Heart left ventricle (tissue), 16 donors: ENCODE data around the gene LHX6. TPM values are rescaled to one million over a fixed set of nuclear protein-coding genes. Genes with fewer than 3 reads are reported as not detected.

Experiments
- ATAC-seq, 4 donors: fragments of 200-7000 bp; cut with Tn5 transposase; one replicate each; pipeline ENCODE4 v1.9.1; 2020 to 2022; ENCODE audit warnings: moderate library complexity in 4 of 4, mild to moderate bottlenecking in 3 of 4, moderate number of reproducible peaks in 1 of 4
- DNase-seq, 5 donors: peaks; one replicate each; pipeline ENCODE4 v3.0.0-alpha.2; 2020
- H3K27ac ChIP-seq, 12 donors: fragments of 200-600 bp; sonication (generic) in 4 of 12; one replicate each; pipeline versions ENCODE4 v1.5.0 to v1.8.0; 2016 to 2022; ENCODE audit warnings: mild to moderate bottlenecking in 2 of 12
- H3K27me3 ChIP-seq, 9 donors: fragments of 200-600 bp; sonication (generic) in 2 of 9; one replicate each; pipeline versions ENCODE4 v1.5.1 to v1.8.0; 2016 to 2022; ENCODE audit warnings: mild to moderate bottlenecking in 3 of 9
- H3K36me3 ChIP-seq, 9 donors: fragments of 200-600 bp; sonication (generic) in 2 of 9; one replicate each; pipeline versions ENCODE4 v1.5.0 to v1.8.0; 2018 to 2022; ENCODE audit warnings: mild to moderate bottlenecking in 2 of 9
- H3K4me1 ChIP-seq, 12 donors: fragments of 200-600 bp; sonication (generic) in 4 of 12; one replicate each; pipeline versions ENCODE4 v1.5.0 to v1.8.0; 2016 to 2022; ENCODE audit warnings: mild to moderate bottlenecking in 3 of 12
- H3K4me3 ChIP-seq, 12 donors: fragments of 200-600 bp; sonication (generic) in 4 of 12; one replicate each; pipeline versions ENCODE4 v1.5.0 to v1.8.0; 2017 to 2022; ENCODE audit warnings: mild to moderate bottlenecking in 9 of 12, moderate library complexity in 4 of 12
- H3K9me3 ChIP-seq, 12 donors: fragments of 200-600 bp; sonication (generic) in 4 of 12; one replicate each; pipeline versions ENCODE4 v1.5.0 to v1.8.0; 2016 to 2022; ENCODE audit warnings: mild to moderate bottlenecking in 1 of 12
- POLR2A ChIP-seq, 2 donors: fragments of 450-650 bp; IDR thresholded peaks; one replicate each; pipeline ENCODE4 v1.6.1; 2017; ENCODE audit warnings: antibody characterized with exemption in 2 of 2, mild to moderate bottlenecking in 2 of 2, moderate library complexity in 2 of 2
- WGBS, 4 donors: extraction: QIAGEN DNeasy Blood & Tissue Kit in 2 of 4; methylation state at CpG; one replicate each; pipeline versions ENCODE4 v1.1.5 to v1.1.7; 2013 to 2018; 5-methylcytosine and 5-hydroxymethylcytosine counted together
- intact Hi-C, 10 donors: fragments of 100-400 bp; cut with DNase I; formaldehyde crosslinking; loops; one replicate each; pipeline versions ENCODE4 v1.11.1 to v1.14.2; 2022
- polyA plus RNA-seq, 2 donors: library from polyadenylated mRNA; stranded (reverse); fragments of 200-250 nt; gene quantifications; one replicate each; pipeline ENCODE4 v1.2.3, GENCODE V29; 2013
- total RNA-seq, 9 donors: library from RNA; depleted of rRNA in 2 of 9; stranded (reverse); fragments of >200 nt in 2 of 9; fragmentation: NEBNext Ultra II Directional in 3 of 9; extraction: Animal tissue kit (Norgen Biotek cat#: 25700) in 3 of 9; gene quantifications; one replicate each; pipeline versions ENCODE4 v1.1.0 to v1.2.4, GENCODE V29; 2016 to 2023
- TF ChIP-seq, protein P1 (sequence below), 12 donors: fragments of 200-600 bp; sonication (generic) in 4 of 12; IDR thresholded peaks; one replicate each; pipeline versions ENCODE4 v1.5.0 to v1.8.0; 2018 to 2022; ENCODE audit warnings: antibody characterized with exemption in 12 of 12, mild to moderate bottlenecking in 5 of 12
- donor health status: ischemic (EF 13 %, LVEDD 7.1; RV severe dilation, severe dysfunction).
- donor health status: healthy with polysubstance abuse.
- donor health status: DM: no; HTN: yes; CAD: no.
- donor health status: DM: no; HTN: no; CAD: no.
- donor health status: ischemic (EF 25% LVEDD 6.9; RV normal size, moderate dysfunction).
- donor health status: ischemic (EF 25% LVEDD 5.7; RV mildly dilated, moderate dysfunction).
- donor health status: healthy.
- donor health status: DM: yes; HTN: yes; CAD: no.
- donor health status: ischemic (EF 35%, LVEDD 5.7; RV mildly dilated, moderate dysfunction).
- donor health status: nonischemic (EF 11% LVEDD 7.7; RV severe dilation, severe dysfunction).
- donor health status: DM: yes; HTN: yes; CAD: no.
- donor health status: PGD.
- donor health status: ischemic (EF 29% LVEDD 5.4; RV normal size, mild dysfunction).
- donor health status: nonischemic (EF 23%, LVEDD 6.1; RV moderate dilation, normal function).

The LHX6 gene
- total and polyA plus RNA-seq, 11 donors = 2.9 to 11.2 (median 6.5) TPM

- H3K4me3 ChIP-seq = no peak overlapping the region
- peaks cover 0 to 7% (median 0%) of the 10 kb centered on the region in 12 donors for H3K4me1 ChIP-seq
- H3K27me3 ChIP-seq = peaks cover 0 to 8% (median 0%) of the 10 kb centered on the region in 9 donors
- no peak overlapping the region for H3K27ac ChIP-seq
- 77 to 92% (median 85%) methylated on average over 12 of the region's 12 CpGs for WGBS, 4 donors
- TF ChIP-seq POLR2A (IDR thresholded peaks at IDR 0.05) = no peak
- TF ChIP-seq, protein P1, sequence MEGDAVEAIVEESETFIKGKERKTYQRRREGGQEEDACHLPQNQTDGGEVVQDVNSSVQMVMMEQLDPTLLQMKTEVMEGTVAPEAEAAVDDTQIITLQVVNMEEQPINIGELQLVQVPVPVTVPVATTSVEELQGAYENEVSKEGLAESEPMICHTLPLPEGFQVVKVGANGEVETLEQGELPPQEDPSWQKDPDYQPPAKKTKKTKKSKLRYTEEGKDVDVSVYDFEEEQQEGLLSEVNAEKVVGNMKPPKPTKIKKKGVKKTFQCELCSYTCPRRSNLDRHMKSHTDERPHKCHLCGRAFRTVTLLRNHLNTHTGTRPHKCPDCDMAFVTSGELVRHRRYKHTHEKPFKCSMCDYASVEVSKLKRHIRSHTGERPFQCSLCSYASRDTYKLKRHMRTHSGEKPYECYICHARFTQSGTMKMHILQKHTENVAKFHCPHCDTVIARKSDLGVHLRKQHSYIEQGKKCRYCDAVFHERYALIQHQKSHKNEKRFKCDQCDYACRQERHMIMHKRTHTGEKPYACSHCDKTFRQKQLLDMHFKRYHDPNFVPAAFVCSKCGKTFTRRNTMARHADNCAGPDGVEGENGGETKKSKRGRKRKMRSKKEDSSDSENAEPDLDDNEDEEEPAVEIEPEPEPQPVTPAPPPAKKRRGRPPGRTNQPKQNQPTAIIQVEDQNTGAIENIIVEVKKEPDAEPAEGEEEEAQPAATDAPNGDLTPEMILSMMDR (IDR thresholded peaks at IDR 0.05) = no peak
- ATAC-seq = no peak
- no peaks in the 10 kb centered on the region for H3K36me3 ChIP-seq
- H3K9me3 ChIP-seq = no peaks in the 10 kb centered on the region
- peak in 2 of 5 donors; percentile 16 to 57 for DNase-seq
- intact Hi-C loops = no loop called here
These were observed 24.3 kb downstream of the LHX6 start for GRCh38 chr9:122204491-122204890.

DNA sequence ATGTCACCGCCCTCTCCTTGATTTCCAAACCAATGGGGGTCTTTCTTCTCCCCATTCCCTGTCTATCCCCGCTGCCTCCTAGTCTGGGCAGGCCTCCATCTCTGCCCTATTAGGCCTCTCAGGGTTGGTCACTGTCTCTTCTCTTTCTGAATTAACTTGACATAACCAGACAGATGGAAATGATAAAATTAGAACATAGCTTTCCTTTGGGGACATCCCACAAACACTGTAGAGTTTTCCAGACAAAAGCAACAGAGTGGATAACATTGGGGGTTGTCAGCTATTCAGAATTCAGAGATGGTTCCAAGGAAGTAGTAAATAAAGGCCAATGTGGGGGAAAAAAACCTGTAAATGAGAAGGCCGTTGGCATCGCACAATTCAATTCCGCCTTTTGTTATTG, 24.7 kb downstream of the LHX6 start:
- 84 to 93% (median 87%) methylated on average over 5 of the region's 5 CpGs for WGBS, 4 donors
- H3K27me3 ChIP-seq = peaks cover 0 to 6% (median 0%) of the 10 kb centered on the region in 9 donors
- H3K27ac ChIP-seq = no peak overlapping the region
- no peaks in the 10 kb centered on the region for H3K36me3 ChIP-seq
- intact Hi-C loops = no loop called here
- H3K9me3 ChIP-seq = no peaks in the 10 kb centered on the region
- ATAC-seq (no peak), DNase-seq (no peak)
- H3K4me1 ChIP-seq = peaks cover 0 to 7% (median 0%) of the 10 kb centered on the region in 12 donors
- no peak overlapping the region for H3K4me3 ChIP-seq
- TF ChIP-seq POLR2A (IDR thresholded peaks at IDR 0.05) = no peak
- TF ChIP-seq, protein P1 (IDR thresholded peaks at IDR 0.05) = no peak

- intact Hi-C loops = no loop called here
- H3K27ac ChIP-seq = no peak overlapping the region
- WGBS, 4 donors = 47 to 61% (median 54%) methylated on average over 3 of the region's 3 CpGs
- no peaks in the 10 kb centered on the region for H3K36me3 ChIP-seq
- H3K27me3 ChIP-seq = peaks cover 0 to 7% (median 0%) of the 10 kb centered on the region in 9 donors
- TF ChIP-seq, protein P1 (IDR thresholded peaks at IDR 0.05) = no peak
- ATAC-seq (peak; percentile 36 to 77 (median 56)), DNase-seq (peak in 1 of 5 donors; percentile 25)
- peaks cover 0 to 7% (median 0%) of the 10 kb centered on the region in 12 donors for H3K4me1 ChIP-seq
- no peak overlapping the region for H3K4me3 ChIP-seq
- no peaks in the 10 kb centered on the region for H3K9me3 ChIP-seq
These were observed 26.6 kb downstream of the LHX6 start for GRCh38 chr9:122202111-122202510.

DNA sequence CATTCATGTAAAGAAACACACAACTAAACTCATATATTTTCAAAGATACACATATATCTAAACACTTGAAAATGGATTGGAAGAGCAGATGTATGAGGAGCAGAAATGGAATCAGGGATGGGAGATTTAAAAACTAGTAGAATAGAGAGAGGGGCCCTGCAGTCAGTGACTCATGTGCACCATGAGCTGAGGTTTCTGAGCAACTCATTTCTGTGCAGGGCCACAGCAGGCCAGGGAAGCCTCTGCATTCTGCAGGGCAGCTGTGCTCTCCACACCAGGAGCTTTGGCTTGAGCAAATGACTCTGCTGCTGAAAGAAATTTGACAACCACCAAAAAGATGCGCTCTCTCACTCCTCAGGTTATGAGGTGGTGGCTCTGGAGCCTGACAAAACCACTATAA, 27.1 kb downstream of the LHX6 start:
- WGBS, 4 donors = 94 to 100% (median 100%) methylated on average over 1 of the region's 1 CpG
- no peaks in the 10 kb centered on the region for H3K9me3 ChIP-seq
- intact Hi-C loops = no loop called here

More for the DNA sequence above, 27.1 kb downstream of the LHX6 start:
- no peak overlapping the region for H3K4me3 ChIP-seq
- ATAC-seq = peak in 1 of 4 donors; percentile 6
- H3K27me3 ChIP-seq = peaks cover 0 to 9% (median 0%) of the 10 kb centered on the region in 9 donors
- peaks cover 0 to 7% (median 0%) of the 10 kb centered on the region in 12 donors for H3K4me1 ChIP-seq
- no peak for TF ChIP-seq POLR2A (IDR thresholded peaks at IDR 0.05)
- TF ChIP-seq, protein P1 (IDR thresholded peaks at IDR 0.05) = no peak
- no peak overlapping the region for H3K27ac ChIP-seq
- no peaks in the 10 kb centered on the region for H3K36me3 ChIP-seq
- peak in 1 of 5 donors; percentile 8 for DNase-seq
